K562 (cell line): ENCODE results near the gene IPO13. TPM values are rescaled to one million over a fixed set of nuclear protein-coding genes. Genes with fewer than 3 reads are reported as not detected.
A peak's percentile ranks its signal among the peaks of the same experiment; 100 is the strongest.

Source experiments
- ATAC-seq: fragments of 200-7000 bp; cut with Tn5 transposase; 3 replicates; pipeline ENCODE4 v1.9.1; 2020; ENCODE audit warnings: moderate library complexity
- BruUV-seq: library from RNA; stranded (reverse); fragments of 400-500 nt; replicated peaks from 2 replicates; lab custom pipeline; 2021; lab: Mats Ljungman, UMichigan
- CTCF ChIA-PET: fragments of 300-600 bp; formaldehyde crosslinking; extraction: SDS; loops from one replicate; lab custom pipeline; 2021; ENCODE audit warnings: low intra/inter-chr PET ratio; lab: Yijun Ruan, JAX
- POLR2A ChIA-PET: fragments of 300-600, 350-650 bp; sonication (Branson Sonifier 250); formaldehyde crosslinking; extraction: SDS; loops from one replicate; lab custom pipeline; 2021; ENCODE audit warnings: antibody characterized with exemption, inconsistent platforms; lab: Yijun Ruan, JAX
- DNase-seq, 4 experiments: peaks; one replicate each; pipeline versions ENCODE4 v3.0.0 to v3.0.0-alpha.2; 2011 to 2018; ENCODE audit warnings: low spot score in 3 of 4, mixed read lengths in 3 of 4; ENCODE audit errors: extremely low read depth in 1 of 4
- FAIRE-seq: peaks from 2 replicates; lab custom pipeline; 2011; peaks lifted over from hg19 to GRCh38; lab: Jason Lieb, UNC
- H2AFZ ChIP-seq: 2 replicates; pipeline ENCODE4 v1.6.0; 2011; ENCODE audit warnings: low read depth, low read length, control low read depth, inconsistent platforms
- H3K27ac ChIP-seq: fragments of 200-600 bp; 3 replicates; pipeline ENCODE4 v1.8.0; 2011; ENCODE audit warnings: low read depth, mild to moderate bottlenecking, control low read depth, inconsistent platforms, low read length, moderate library complexity, mixed read lengths; ENCODE audit errors: extremely low read depth
- H3K27me3 ChIP-seq, 2 experiments: fragments of 300-600 bp in 1 of 2; 2 replicates in 1 of 2; 3 replicates in 1 of 2; pipeline versions ENCODE4 v1.6.0 to v1.8.0; 2011; ENCODE audit warnings: inconsistent platforms in 2 of 2, low read length in 2 of 2, mild to moderate bottlenecking in 1 of 2, mixed read lengths in 1 of 2, moderate library complexity in 1 of 2; ENCODE audit not compliant: control insufficient read depth in 2 of 2, insufficient read depth in 2 of 2
- H3K36me3 ChIP-seq: fragments of 300-600 bp; 3 replicates; pipeline ENCODE4 v1.8.0; 2011; ENCODE audit warnings: mild to moderate bottlenecking, low read length, inconsistent platforms; ENCODE audit not compliant: control insufficient read depth, insufficient read depth
- H3K4me1 ChIP-seq, 2 experiments: fragments of 200-600 bp in 1 of 2; replicated peaks in 1 of 2; 2 replicates in 1 of 2; 3 replicates in 1 of 2; pipeline versions ENCODE4 v1.5.1 to v1.8.0; 2011; ENCODE audit warnings: inconsistent platforms in 2 of 2, low read length in 2 of 2, mild to moderate bottlenecking in 1 of 2, mixed read lengths in 1 of 2, moderate library complexity in 1 of 2; ENCODE audit not compliant: control insufficient read depth in 2 of 2, insufficient read depth in 2 of 2
- H3K4me2 ChIP-seq: 2 replicates; pipeline ENCODE4 v1.6.1; 2011; ENCODE audit warnings: low read length, control low read depth, inconsistent platforms, mixed read lengths; ENCODE audit not compliant: insufficient read depth
- H3K4me3 ChIP-seq: fragments of 200-600 bp; sonication (generic), shearing (Covaris generic); 2 replicates; pipeline ENCODE4 v1.5.1; 2016; ENCODE audit warnings: control low read depth, inconsistent platforms
- H3K79me2 ChIP-seq: fragments of 200-600 bp; 3 replicates; pipeline ENCODE4 v1.8.0; 2011; ENCODE audit warnings: low read length, inconsistent platforms; ENCODE audit not compliant: control insufficient read depth, insufficient read depth
- H3K9ac ChIP-seq, 2 experiments: 2 replicates each; pipeline versions ENCODE4 v1.6.0 to v1.6.1; 2011; ENCODE audit warnings: low read depth in 2 of 2, low read length in 2 of 2, control low read depth in 1 of 2, inconsistent platforms in 1 of 2, mild to moderate bottlenecking in 1 of 2, mixed read lengths in 1 of 2; ENCODE audit not compliant: insufficient read depth in 1 of 2
- H3K9me1 ChIP-seq: one replicate; pipeline ENCODE4 v1.6.0; 2011; ENCODE audit warnings: inconsistent platforms, mild to moderate bottlenecking, low read length, moderate library complexity; ENCODE audit not compliant: control insufficient read depth, insufficient read depth
- H3K9me3 ChIP-seq: replicated peaks from 2 replicates; pipeline ENCODE4 v1.5.1; 2011; ENCODE audit warnings: low read depth, low read length, inconsistent platforms; ENCODE audit not compliant: control insufficient read depth, insufficient read depth
- H4K20me1 ChIP-seq: replicated peaks from 2 replicates; pipeline ENCODE4 v1.6.1; 2011; ENCODE audit warnings: low read length, inconsistent platforms, mixed read lengths; ENCODE audit not compliant: control insufficient read depth, insufficient read depth
- CBX5 ChIP-seq: IDR thresholded peaks from 2 replicates; pipeline ENCODE4 v1.6.1; 2014; ENCODE audit warnings: low read depth, borderline replicate concordance
- DNMT1 ChIP-seq: fragments of 450-650 bp; IDR thresholded peaks from 2 replicates; pipeline ENCODE4 v1.6.1; 2016; ENCODE audit warnings: antibody characterized with exemption, mild to moderate bottlenecking
- FOXA3 ChIP-seq, 2 experiments: fragments of 450-650 bp in 1 of 2; sonication (generic) in 1 of 2; formaldehyde crosslinking; IDR thresholded peaks in 1 of 2; conservative IDR thresholded peaks in 1 of 2; 2 replicates each; pipeline versions ENCODE4 v1.4.0 to v1.8.0; 2020 to 2022; ENCODE audit warnings: mild to moderate bottlenecking in 2 of 2, missing genetic modification reagents in 1 of 2
- HBP1 ChIP-seq: fragments of 450-650 bp; formaldehyde crosslinking; IDR thresholded peaks from 2 replicates; pipeline ENCODE4 v1.4.0; 2022; ENCODE audit warnings: missing genetic modification characterization
- HNRNPUL1 ChIP-seq: fragments of 200-400 bp; formaldehyde crosslinking; IDR thresholded peaks from 2 replicates; pipeline ENCODE4 v1.6.1; 2017; ENCODE audit warnings: low read length
- NCOA1 ChIP-seq: fragments of 450-650 bp; IDR thresholded peaks from 2 replicates; pipeline ENCODE4 v1.6.1; 2016; ENCODE audit warnings: low read depth
- SMC3 ChIP-seq: conservative IDR thresholded peaks from 2 replicates; pipeline ENCODE4 v1.6.1; 2011; ENCODE audit warnings: low read depth, low read length, improper control_type of control experiment; ENCODE audit not compliant: insufficient read depth
- ZNF584 ChIP-seq: fragments of 200-800 bp; sonication (Bioruptor generic); IDR thresholded peaks from 2 replicates; pipeline ENCODE4 v1.6.1; 2016; ENCODE audit warnings: low read depth, mild to moderate bottlenecking, missing genetic modification characterization, missing compliant biosample characterization
- WGBS: fragments of 100-300 bp; shearing (Covaris generic); methylation state at CpG from one replicate; pipeline ENCODE4 v1.1.6; 2016; ENCODE audit warnings: low coverage, mixed read lengths; ENCODE audit not compliant: insufficient coverage; ENCODE audit errors: missing lambda C conversion rate; 5-methylcytosine and 5-hydroxymethylcytosine counted together
- in situ Hi-C: fragments of 300-500 bp; cut with MboI; formaldehyde crosslinking; loops from 4 replicates; pipeline ENCODE4 v1.15.0; 2018; ENCODE audit warnings: inconsistent platforms, mixed read lengths
- intact Hi-C: fragments of 100-400 bp; cut with micrococcal nuclease; formaldehyde crosslinking; loops from 2 replicates; pipeline ENCODE4 v1.14.2; 2022
- polyA plus RNA-seq, 8 experiments: library from polyadenylated mRNA; depleted of rRNA in 4 of 8; stranded (reverse) in 5 of 8; unstranded in 3 of 8; fragments of >200 nt; fragmentation: Nextera tagmentation in 2 of 8; fragmentation: Illumina TruSeq in 1 of 8; extraction: Ambion mirVana in 2 of 8; extraction: Trizol in 1 of 8; gene quantifications; 2 replicates each; pipeline versions ENCODE4 v1.2.1 to v1.2.3, GENCODE V29; 2011 to 2014; ENCODE audit warnings: inconsistent platforms in 1 of 8, missing spikeins in 1 of 8
- total RNA-seq, 7 experiments: library from RNA; depleted of rRNA in 6 of 7; stranded (reverse); fragments of >200 nt in 6 of 7; fragmentation: Illumina TruSeq in 2 of 7; extraction: Trizol in 2 of 7; gene quantifications; 2 replicates each; pipeline versions ENCODE4 v1.2.1 to v1.2.3, GENCODE V29; 2011 to 2021; ENCODE audit warnings: low replicate concordance in 1 of 7

IPO13 gene
- total and polyA plus RNA-seq, 9 of the 15 experiments (the other 6 are each of a cell fraction or from before 2014, with no cell fraction given): 7.0 to 30.8 (median 16.2) TPM

DNA sequence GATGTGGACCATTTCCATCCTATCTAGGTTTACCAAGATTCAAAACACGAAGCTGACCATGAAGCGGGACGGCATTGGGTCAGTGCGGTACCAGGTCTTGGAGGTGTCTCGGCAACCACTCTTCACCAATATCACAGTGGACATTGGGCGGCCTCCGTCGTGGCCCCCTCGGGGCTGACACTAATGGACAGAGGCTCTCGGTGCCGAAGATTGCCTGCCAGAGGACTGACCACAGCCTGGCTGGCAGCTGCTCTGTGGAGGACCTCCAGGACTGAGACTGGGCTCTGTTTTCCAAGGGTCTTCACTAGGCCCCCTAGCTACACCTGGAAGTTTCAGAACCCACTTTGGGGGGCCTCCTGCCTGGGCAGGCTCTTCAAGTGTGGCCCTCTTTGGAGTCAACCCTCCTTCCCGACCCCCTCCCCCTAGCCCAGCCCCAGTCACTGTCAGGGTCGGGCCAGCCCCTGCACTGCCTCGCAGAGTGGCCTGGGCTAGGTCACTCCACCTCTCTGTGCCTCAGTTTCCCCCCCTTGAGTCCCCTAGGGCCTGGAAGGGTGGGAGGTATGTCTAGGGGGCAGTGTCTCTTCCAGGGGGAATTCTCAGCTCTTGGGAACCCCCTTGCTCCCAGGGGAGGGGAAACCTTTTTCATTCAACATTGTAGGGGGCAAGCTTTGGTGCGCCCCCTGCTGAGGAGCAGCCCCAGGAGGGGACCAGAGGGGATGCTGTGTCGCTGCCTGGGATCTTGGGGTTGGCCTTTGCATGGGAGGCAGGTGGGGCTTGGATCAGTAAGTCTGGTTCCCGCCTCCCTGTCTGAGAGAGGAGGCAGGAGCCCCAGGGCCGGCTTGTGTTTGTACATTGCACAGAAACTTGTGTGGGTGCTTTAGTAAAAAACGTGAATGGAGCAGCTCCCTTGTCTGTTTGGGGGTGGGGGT, 43.8 kb downstream of the IPO13 start:
- ChIA-PET POLR2A (interaction anchor here (0.8 to 3.8 kb wide), 9 partner anchors 9 to 58 kb away, joined by 3 to 16 read pairs (median 4); partner anchors contain the start of gene IPO13), CTCF (interaction anchor here (0.7 kb wide), 1 partner anchor 202 kb away, joined by 5 read pairs; no protein-coding TSS in a partner anchor)
- Histone ChIP-seq H3K9me1 (no peaks in the 10 kb centered on the region), H3K4me2 (peak overlapping the region; percentile 81), H3K9me3 (no peaks in the 10 kb centered on the region), H3K9ac (peak overlapping the region; percentile 65 to 95), H3K27me3 (no peaks in the 10 kb centered on the region), H3K79me2 (no peaks in the 10 kb centered on the region), H3K4me3 (peak overlapping the region; percentile 74), H3K36me3 (peaks cover 20% of the 10 kb centered on the region; the same call in 2 of the 3 replicates), H3K27ac (peak overlapping the region; percentile 51), H4K20me1 (no peaks in the 10 kb centered on the region), H3K4me1 (peaks cover 15 to 35% of the 10 kb centered on the region in 2 experiments; a peak in 4 of 5 replicates), H2AFZ (peak overlapping the region; percentile 96)
- no peak for FAIRE-seq
- ATAC-seq: no peak
- in situ Hi-C loops (no loop called here), intact Hi-C loops (loop anchor here (2.0 to 10.0 kb wide), 3 partner anchors 16 to 304 kb away; partner anchors contain the start of gene ATP6V0B)
- peak; percentile 42 to 53 (median 50) for DNase-seq
- no TSS peak for BruUV-seq
- 67% methylated on average over 18 of the region's 19 CpGs for WGBS
- TF ChIP-seq FOXA3 (CRISPR knock-in tag; conservative IDR thresholded peaks at IDR 0.05 in 1 of 2, IDR thresholded peaks at IDR 0.05 in 1 of 2): 0 out of 4 replicates have a peak, but pooled peaks of 1 of the 2 experiments have one; percentile 32
- no peak for TF ChIP-seq HNRNPUL1
- TF ChIP-seq HBP1: no peak
- TF ChIP-seq NCOA1: no peak
- no peak for TF ChIP-seq DNMT1
- TF ChIP-seq ZNF584 (CRISPR knock-in tag): no peak
- TF ChIP-seq CBX5: no peak
- no peak for TF ChIP-seq SMC3
